Activated B cell treated with CpG ODN at 0.5 μM for 24 hours (primary cell): ENCODE results near the gene ERFL. TPM values are rescaled to one million over a fixed set of nuclear protein-coding genes. Genes with fewer than 3 reads are reported as not detected.
A peak's percentile ranks its signal among the peaks of the same experiment; 100 is the strongest.

Experiments used
- ATAC-seq: fragments of 200-7000 bp; cut with Tn5 transposase; one replicate; pipeline ENCODE4 v1.10.0; 2021; ENCODE audit warnings: low read depth, mild to moderate bottlenecking, moderate library complexity
- CTCF ChIA-PET: fragments of 350-600 bp; sonication (Branson Sonifier 250); formaldehyde crosslinking; loops from one replicate; lab custom pipeline; 2021; ENCODE audit warnings: antibody characterized with exemption; lab: Charles Lee
- POLR2A ChIA-PET: fragments of 350-600 bp; sonication (Branson Sonifier 250); formaldehyde crosslinking; loops from one replicate; lab custom pipeline; 2021; ENCODE audit warnings: antibody characterized with exemption; lab: Charles Lee
- DNase-seq: peaks from one replicate; pipeline ENCODE4 v3.0.0; 2022
- H3K27ac Mint-ChIP-seq: one replicate; pipeline ENCODE4 v1.8.0; 2020; ENCODE audit warnings: mixed read lengths
- H3K27me3 Mint-ChIP-seq: one replicate; pipeline ENCODE4 v1.8.0; 2021; ENCODE audit warnings: mixed read lengths
- H3K36me3 Mint-ChIP-seq: one replicate; pipeline ENCODE4 v1.8.0; 2021; ENCODE audit warnings: low read depth, mixed read lengths
- H3K4me1 Mint-ChIP-seq: one replicate; pipeline ENCODE4 v1.8.0; 2021; ENCODE audit warnings: mixed read lengths
- H3K4me3 Mint-ChIP-seq: one replicate; pipeline ENCODE4 v1.8.0; 2020; ENCODE audit warnings: mild to moderate bottlenecking, mixed read lengths
- H3K9me3 Mint-ChIP-seq: one replicate; pipeline ENCODE4 v1.8.0; 2020; ENCODE audit warnings: mixed read lengths
- CTCF ChIP-seq: fragments of 200-600 bp; IDR thresholded peaks from one replicate; pipeline ENCODE4 v1.8.0; 2022; ENCODE audit warnings: antibody characterized with exemption, mild to moderate bottlenecking
- intact Hi-C: fragments of 100-400 bp; cut with micrococcal nuclease; formaldehyde crosslinking; loops from one replicate; pipeline ENCODE4 v1.15.1; 2024
- total RNA-seq: library from RNA; stranded (reverse); gene quantifications from 2 replicates; pipeline ENCODE4 v1.2.3, GENCODE V29; 2022

The ERFL gene
- total RNA-seq, 1 donor from 2014 or later, result 1.1 TPM

- Mint-ChIP-seq H3K27me3 (no peaks in the 10 kb centered on the region), H3K36me3 (peaks cover 70% of the 10 kb centered on the region), H3K9me3 (no peaks in the 10 kb centered on the region), H3K4me3 (no peak overlapping the region), H3K4me1 (peaks cover 86% of the 10 kb centered on the region), H3K27ac (peak overlapping the region; percentile 41)
- ATAC-seq (no peak), DNase-seq (no peak)
- ChIA-PET POLR2A (interaction anchor here (0.6 to 11.4 kb wide), 3 partner anchors 9 to 264 kb away, joined by 3 to 258 read pairs (median 6); partner anchors contain the start of gene RPS19), CTCF (interaction anchor here (1.0 to 1.7 kb wide), 3 partner anchors 9 to 22 kb away, joined by 3 to 8 read pairs (median 6); partner anchors contain the start of gene RPS19)
- TF ChIP-seq CTCF, result no peak
- intact Hi-C loops, result no loop called here
Observed at GRCh38 chr19:41868989-41869300, 59.3 kb downstream of the ERFL start.

GRCh38 chr19:41868120-41868988 is 59.9 kb downstream of the ERFL start:
- Mint-ChIP-seq H3K27me3 (no peaks in the 10 kb centered on the region), H3K27ac (peak overlapping the region; percentile 63), H3K4me3 (no peak overlapping the region), H3K4me1 (peaks cover 83% of the 10 kb centered on the region), H3K9me3 (no peaks in the 10 kb centered on the region), H3K36me3 (peaks cover 74% of the 10 kb centered on the region)
- CTCF ChIA-PET, result interaction anchor here (1.0 to 1.7 kb wide), 3 partner anchors 9 to 23 kb away, joined by 3 to 8 read pairs (median 6); partner anchors contain the start of gene RPS19
- TF ChIP-seq CTCF, result no peak
- intact Hi-C loops, result no loop called here
- ATAC-seq, result no peak
- no peak for DNase-seq
- POLR2A ChIA-PET, result interaction anchor here (0.6 to 11.4 kb wide), 4 partner anchors 8 to 77 kb away, joined by 3 to 258 read pairs (median 5); partner anchors contain the start of gene RPS19

DNA sequence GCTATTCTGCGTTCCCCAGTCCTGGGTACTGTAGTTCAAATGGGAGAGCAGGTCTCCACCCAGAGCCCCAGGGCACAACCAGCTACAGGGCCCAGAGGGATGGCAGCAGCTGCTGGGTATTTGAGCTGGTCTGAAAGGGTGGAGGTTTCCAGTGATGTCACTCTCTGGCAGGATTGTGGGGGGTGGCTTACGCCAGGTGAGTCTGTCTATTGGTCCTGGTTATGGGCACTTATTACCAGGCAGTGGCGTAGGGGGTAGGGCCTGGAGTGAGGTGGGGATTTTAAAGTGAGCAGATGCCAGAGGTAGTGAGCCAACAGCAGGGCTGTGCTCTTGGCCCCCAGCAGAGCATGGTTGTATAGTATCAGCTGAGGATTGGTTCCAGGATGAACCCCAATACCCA is 62.0 kb downstream of the ERFL start:
- Mint-ChIP-seq H3K36me3 (peaks cover 85% of the 10 kb centered on the region), H3K4me1 (peaks cover 83% of the 10 kb centered on the region), H3K4me3 (no peak overlapping the region), H3K9me3 (no peaks in the 10 kb centered on the region), H3K27me3 (no peaks in the 10 kb centered on the region), H3K27ac (peak overlapping the region; percentile 59)
- intact Hi-C loops, result no loop called here
- ChIA-PET POLR2A (interaction anchor here (0.7 to 2.0 kb wide), 6 partner anchors 9 to 568 kb away, joined by 3 to 10 read pairs (median 6); no protein-coding TSS in a partner anchor), CTCF (no interaction called here)
- ATAC-seq (no peak), DNase-seq (no peak)
- TF ChIP-seq CTCF, result no peak

- Mint-ChIP-seq H3K9me3 (no peaks in the 10 kb centered on the region), H3K27ac (peak overlapping the region; percentile 56), H3K4me1 (peaks cover 74% of the 10 kb centered on the region), H3K36me3 (peaks cover 80% of the 10 kb centered on the region), H3K4me3 (no peak overlapping the region), H3K27me3 (no peaks in the 10 kb centered on the region)
- ChIA-PET POLR2A (interaction anchor here (1.0 to 3.3 kb wide), 4 partner anchors 8 to 46 kb away, joined by 3 to 15 read pairs (median 7); partner anchors contain the start of gene CD79A), CTCF (interaction anchor here (1.0 to 1.2 kb wide), 2 partner anchors 72 to 88 kb away, joined by 3 to 4 read pairs; no protein-coding TSS in a partner anchor)
- intact Hi-C loops, result no loop called here
- DNase-seq, result no peak
- no peak for ATAC-seq
- TF ChIP-seq CTCF, result no peak
Observed at GRCh38 chr19:41864374-41864773, 63.9 kb downstream of the ERFL start.
